ENCODE results near the gene NLRC3. TPM values are rescaled to one million over a fixed set of nuclear protein-coding genes. Genes with fewer than 3 reads are reported as not detected.
A peak's percentile ranks its signal among the peaks of the same experiment; 100 is the strongest.
"Not testable (repeated sequence)": the region's sequence is repeated elsewhere in the genome, so short reads cannot be mapped to it uniquely, and the experiment has no call there.

The NLRC3 gene
- total and polyA plus RNA-seq, 3 experiments from 2014 or later, result 20.5 to 49.8 (median 21.3) TPM

DNA sequence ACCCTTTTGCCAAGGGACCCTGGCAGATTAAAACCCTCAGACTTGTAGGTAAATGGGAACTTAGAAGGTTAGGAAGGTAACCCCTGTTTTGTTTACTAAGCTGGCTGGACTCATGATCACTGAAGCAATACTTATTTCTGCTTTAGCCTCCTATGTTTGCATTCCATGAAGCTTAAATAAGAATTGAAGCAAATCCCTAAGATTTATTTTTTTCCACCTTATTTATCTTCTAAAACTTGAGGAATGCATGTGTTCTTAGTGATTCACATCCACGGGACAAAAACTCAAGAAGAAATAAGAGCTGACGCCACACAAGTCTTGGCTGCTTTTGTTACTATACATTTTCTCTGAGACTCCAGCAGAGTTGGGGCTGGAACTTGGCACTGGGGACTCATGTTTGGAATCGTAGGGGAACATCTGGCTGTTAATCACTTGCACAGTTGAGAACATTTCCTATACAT is 40.9 kb downstream of the NLRC3 start:
- Mint-ChIP-seq H3K4me3 (no peak overlapping the region), H3K27me3 (peaks cover 0 to 3% of the 10 kb centered on the region in 2 donors), H3K4me1 (peaks cover 6 to 18% (median 8%) of the 10 kb centered on the region in 3 donors), H3K36me3 (peaks cover 0 to 77% (median 16%) of the 10 kb centered on the region in 3 donors), H3K27ac (peak overlapping the region in 2 of 8 donors; percentile 77 to 90), H3K9me3 (no peaks in the 10 kb centered on the region)
- H3K9me3 ChIP-seq (ENCODE audit: low read length), result no peaks in the 10 kb centered on the region
- ChIA-PET POLR2A (interaction anchor here (0.7 to 1.3 kb wide), 2 partner anchors 13 to 24 kb away, joined by 3 to 4 read pairs; no protein-coding TSS in a partner anchor), CTCF (interaction anchor here (0.9 kb wide), 1 partner anchor 17 kb away, joined by 4 read pairs; no protein-coding TSS in a partner anchor)
- no peaks in the 10 kb centered on the region for H3K27me3 ChIP-seq (ENCODE audit: insufficient read depth, low read length, poor library complexity, severe bottlenecking)
- H3K36me3 ChIP-seq (ENCODE audit: insufficient read depth, low read length), result peaks cover 9% of the 10 kb centered on the region
- no peak overlapping the region for H3K27ac ChIP-seq (ENCODE audit: low read depth, low read length)
- no peaks in the 10 kb centered on the region for H3K4me1 ChIP-seq (ENCODE audit: insufficient read depth, low read length)
- H3K4me3 ChIP-seq (ENCODE audit: low read length), result no peak overlapping the region
- DNase-seq, result no peak

DNA sequence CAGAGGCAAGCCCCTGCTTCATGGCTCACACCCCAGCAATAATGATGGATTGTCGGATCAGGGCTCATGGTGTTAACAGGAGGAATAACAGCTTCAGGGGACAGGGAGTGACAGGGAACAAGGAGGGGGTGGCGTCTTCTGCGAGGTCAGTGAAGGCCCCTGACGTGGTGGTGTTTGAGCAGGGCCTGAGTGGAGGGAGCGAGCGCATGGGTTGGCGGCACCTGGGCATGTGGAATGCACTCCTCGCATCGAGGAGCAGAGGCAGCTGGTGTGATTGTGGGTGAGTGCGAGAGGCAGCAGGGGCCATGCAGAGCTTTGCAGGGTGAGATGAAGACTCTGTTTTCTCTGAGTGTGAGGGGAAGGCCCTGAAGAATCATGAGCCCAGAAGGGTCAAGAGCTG is 43.1 kb downstream of the NLRC3 start:
- Histone ChIP-seq H3K4me1 (ENCODE audit: insufficient read depth, low read length) (no peaks in the 10 kb centered on the region), H3K4me3 (ENCODE audit: low read length) (no peak overlapping the region), H3K27me3 (ENCODE audit: insufficient read depth, low read length, poor library complexity, severe bottlenecking) (no peaks in the 10 kb centered on the region), H3K36me3 (ENCODE audit: insufficient read depth, low read length) (peaks cover 10% of the 10 kb centered on the region), H3K27ac (ENCODE audit: low read depth, low read length) (no peak overlapping the region), H3K9me3 (ENCODE audit: low read length) (no peaks in the 10 kb centered on the region)
- peak overlapping the region in 7 of 8 donors; percentile 1 to 90 (median 77) for H3K27ac Mint-ChIP-seq
- H3K4me1 Mint-ChIP-seq, result peaks cover 6 to 9% (median 8%) of the 10 kb centered on the region in 3 donors
- H3K36me3 Mint-ChIP-seq, result peaks cover 0 to 67% (median 8%) of the 10 kb centered on the region in 3 donors
- DNase-seq, result no peak
- H3K27me3 Mint-ChIP-seq, result peaks cover 0 to 3% of the 10 kb centered on the region in 2 donors
- H3K4me3 Mint-ChIP-seq, result no peak overlapping the region
- no peaks in the 10 kb centered on the region for H3K9me3 Mint-ChIP-seq
- CTCF ChIA-PET, result no interaction called here
- POLR2A ChIA-PET, result no interaction called here

DNA sequence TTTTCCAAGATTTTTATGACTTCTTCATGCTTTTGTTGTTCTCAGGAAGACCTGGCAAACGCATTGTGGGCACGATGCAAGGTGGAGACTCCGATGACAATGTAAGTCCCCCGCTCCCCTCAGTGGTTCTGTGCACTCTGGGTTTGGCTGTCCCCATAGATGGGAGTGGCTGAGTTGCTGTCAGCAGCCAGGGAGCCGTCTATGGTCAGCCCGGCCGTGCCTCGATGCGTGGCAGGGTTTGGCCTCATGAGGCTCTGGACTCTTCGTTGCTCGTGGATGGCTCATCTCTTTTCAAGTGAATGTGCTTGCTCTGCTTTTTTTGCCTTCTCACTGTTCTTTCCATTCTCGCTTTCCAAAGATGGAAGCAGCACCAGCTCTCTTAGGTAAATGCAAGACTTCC is 44.5 kb downstream of the NLRC3 start:
- Histone ChIP-seq H3K27me3 (ENCODE audit: insufficient read depth, low read length, poor library complexity, severe bottlenecking) (no peaks in the 10 kb centered on the region), H3K4me1 (ENCODE audit: insufficient read depth, low read length) (no peaks in the 10 kb centered on the region), H3K27ac (ENCODE audit: low read depth, low read length) (no peak overlapping the region), H3K9me3 (ENCODE audit: low read length) (no peaks in the 10 kb centered on the region), H3K36me3 (ENCODE audit: insufficient read depth, low read length) (peaks cover 6% of the 10 kb centered on the region), H3K4me3 (ENCODE audit: low read length) (no peak overlapping the region)
- Mint-ChIP-seq H3K27ac (peak overlapping the region in 4 of 8 donors; percentile 36 to 89 (median 60)), H3K4me3 (no peak overlapping the region), H3K9me3 (no peaks in the 10 kb centered on the region), H3K36me3 (peaks cover 5 to 72% (median 13%) of the 10 kb centered on the region in 3 donors), H3K4me1 (peaks cover 11 to 19% (median 13%) of the 10 kb centered on the region in 3 donors), H3K27me3 (peaks cover 0 to 3% of the 10 kb centered on the region in 2 donors)
- ChIA-PET CTCF (no interaction called here), POLR2A (no interaction called here)
- no peak for DNase-seq

DNA sequence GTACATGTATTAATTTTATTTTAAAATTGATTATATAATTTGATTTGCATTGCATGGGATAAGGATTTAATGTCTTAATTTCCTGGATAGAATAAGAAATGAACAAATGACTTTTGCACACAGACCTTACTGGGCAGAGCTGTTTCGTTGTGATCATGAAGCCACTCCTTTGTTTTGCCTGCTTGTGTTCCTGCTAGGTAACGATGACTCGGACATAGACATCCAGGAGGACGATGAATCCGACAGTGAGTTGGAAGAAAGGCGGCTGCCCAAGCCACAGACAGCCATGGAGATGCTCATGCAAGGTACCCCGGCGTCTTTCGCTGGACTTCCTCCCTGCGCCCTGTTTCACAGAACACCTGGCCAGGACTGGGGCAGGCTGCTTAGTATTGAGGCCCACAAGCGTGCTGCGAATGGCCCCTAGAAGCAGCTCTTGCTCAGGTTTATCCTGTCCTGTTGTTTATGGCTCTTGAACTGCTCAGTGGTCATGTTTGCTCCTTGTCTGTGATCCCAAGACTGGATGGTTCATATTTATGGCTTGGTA is 46.8 kb downstream of the NLRC3 start:
- Histone ChIP-seq H3K4me3 (ENCODE audit: low read length) (no peak overlapping the region), H3K9me3 (ENCODE audit: low read length) (no peaks in the 10 kb centered on the region), H3K27me3 (ENCODE audit: insufficient read depth, low read length, poor library complexity, severe bottlenecking) (no peaks in the 10 kb centered on the region), H3K27ac (ENCODE audit: low read depth, low read length) (no peak overlapping the region), H3K4me1 (ENCODE audit: insufficient read depth, low read length) (peaks cover 5% of the 10 kb centered on the region), H3K36me3 (ENCODE audit: insufficient read depth, low read length) (peaks cover 6% of the 10 kb centered on the region)
- no peak overlapping the region for H3K4me3 Mint-ChIP-seq
- H3K4me1 Mint-ChIP-seq, result peaks cover 14 to 24% (median 16%) of the 10 kb centered on the region in 3 donors
- peaks cover 0 to 3% of the 10 kb centered on the region in 2 donors for H3K27me3 Mint-ChIP-seq
- no peak for DNase-seq
- peaks cover 5 to 73% (median 13%) of the 10 kb centered on the region in 3 donors for H3K36me3 Mint-ChIP-seq
- no peaks in the 10 kb centered on the region for H3K9me3 Mint-ChIP-seq
- POLR2A ChIA-PET, result no interaction called here
- no peak overlapping the region for H3K27ac Mint-ChIP-seq
- CTCF ChIA-PET, result no interaction called here

DNA sequence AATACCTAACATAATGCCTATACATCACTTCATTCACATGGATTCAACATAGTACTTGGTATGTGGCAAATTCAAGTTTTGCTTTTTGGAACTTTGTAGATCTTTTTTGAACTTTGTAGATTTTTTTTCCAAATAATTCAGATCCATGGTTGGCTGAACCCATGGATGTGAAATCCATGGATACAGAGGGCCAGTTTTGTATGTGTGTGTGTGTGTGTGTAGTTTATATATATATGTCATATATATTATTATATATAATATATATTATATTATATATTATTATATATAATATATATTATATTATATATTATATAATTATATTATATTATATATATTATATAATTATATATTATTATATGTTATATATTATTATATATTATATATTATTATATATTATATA is 48.0 kb downstream of the NLRC3 start:
- peaks cover 0 to 2% of the 10 kb centered on the region in 2 donors for H3K27me3 Mint-ChIP-seq
- peaks cover 5 to 72% (median 14%) of the 10 kb centered on the region in 3 donors for H3K36me3 Mint-ChIP-seq
- Histone ChIP-seq H3K27me3 (ENCODE audit: insufficient read depth, low read length, poor library complexity, severe bottlenecking) (no peaks in the 10 kb centered on the region), H3K27ac (ENCODE audit: low read depth, low read length) (no peak overlapping the region), H3K36me3 (ENCODE audit: insufficient read depth, low read length) (peaks cover 6% of the 10 kb centered on the region), H3K4me1 (ENCODE audit: insufficient read depth, low read length) (peaks cover 5% of the 10 kb centered on the region), H3K4me3 (ENCODE audit: low read length) (no peak overlapping the region), H3K9me3 (ENCODE audit: low read length) (no peaks in the 10 kb centered on the region)
- CTCF ChIA-PET, result no interaction called here
- H3K4me1 Mint-ChIP-seq, result peaks cover 12 to 15% (median 14%) of the 10 kb centered on the region in 3 donors
- no peaks in the 10 kb centered on the region for H3K9me3 Mint-ChIP-seq
- POLR2A ChIA-PET, result no interaction called here
- DNase-seq, result no peak
- no peak overlapping the region for H3K4me3 Mint-ChIP-seq
- peak overlapping the region in 1 of 8 donors; percentile 40 for H3K27ac Mint-ChIP-seq

DNA sequence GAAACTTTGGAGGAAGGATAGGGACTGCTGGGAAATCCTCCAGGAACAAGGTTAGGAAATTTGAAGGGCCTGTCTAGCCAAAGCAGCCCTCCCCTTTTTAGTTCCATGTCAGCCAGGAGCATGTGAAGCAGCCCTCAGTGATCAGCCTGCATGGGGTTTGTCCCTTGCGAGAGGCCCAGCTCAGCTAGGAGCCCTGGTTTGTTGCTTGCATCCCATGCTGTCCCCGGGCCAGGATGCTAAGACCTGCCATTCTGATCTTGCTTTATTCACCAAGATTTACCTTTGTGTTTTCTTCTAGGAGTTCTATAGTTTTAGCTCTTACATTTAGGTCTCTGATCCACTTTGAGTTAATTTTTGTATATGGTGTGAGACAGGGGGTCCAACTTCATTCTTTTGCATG is 48.8 kb downstream of the NLRC3 start:
- no peak overlapping the region for H3K4me3 ChIP-seq (ENCODE audit: low read length)
- H3K4me1 ChIP-seq (ENCODE audit: insufficient read depth, low read length), result peaks cover 5% of the 10 kb centered on the region
- no peak for DNase-seq
- POLR2A ChIA-PET, result no interaction called here
- CTCF ChIA-PET, result no interaction called here
- H3K36me3 ChIP-seq (ENCODE audit: insufficient read depth, low read length), result peaks cover 13% of the 10 kb centered on the region
- peak overlapping the region in 1 of 8 donors; percentile 47 for H3K27ac Mint-ChIP-seq
- H3K27me3 Mint-ChIP-seq, result no peaks in the 10 kb centered on the region
- H3K9me3 Mint-ChIP-seq, result no peaks in the 10 kb centered on the region
- H3K27me3 ChIP-seq (ENCODE audit: insufficient read depth, low read length, poor library complexity, severe bottlenecking), result no peaks in the 10 kb centered on the region
- H3K4me1 Mint-ChIP-seq, result peaks cover 11 to 15% (median 11%) of the 10 kb centered on the region in 3 donors
- H3K4me3 Mint-ChIP-seq, result no peak overlapping the region
- H3K27ac ChIP-seq (ENCODE audit: low read depth, low read length), result no peak overlapping the region
- no peaks in the 10 kb centered on the region for H3K9me3 ChIP-seq (ENCODE audit: low read length)
- H3K36me3 Mint-ChIP-seq, result peaks cover 5 to 71% (median 12%) of the 10 kb centered on the region in 3 donors

DNA sequence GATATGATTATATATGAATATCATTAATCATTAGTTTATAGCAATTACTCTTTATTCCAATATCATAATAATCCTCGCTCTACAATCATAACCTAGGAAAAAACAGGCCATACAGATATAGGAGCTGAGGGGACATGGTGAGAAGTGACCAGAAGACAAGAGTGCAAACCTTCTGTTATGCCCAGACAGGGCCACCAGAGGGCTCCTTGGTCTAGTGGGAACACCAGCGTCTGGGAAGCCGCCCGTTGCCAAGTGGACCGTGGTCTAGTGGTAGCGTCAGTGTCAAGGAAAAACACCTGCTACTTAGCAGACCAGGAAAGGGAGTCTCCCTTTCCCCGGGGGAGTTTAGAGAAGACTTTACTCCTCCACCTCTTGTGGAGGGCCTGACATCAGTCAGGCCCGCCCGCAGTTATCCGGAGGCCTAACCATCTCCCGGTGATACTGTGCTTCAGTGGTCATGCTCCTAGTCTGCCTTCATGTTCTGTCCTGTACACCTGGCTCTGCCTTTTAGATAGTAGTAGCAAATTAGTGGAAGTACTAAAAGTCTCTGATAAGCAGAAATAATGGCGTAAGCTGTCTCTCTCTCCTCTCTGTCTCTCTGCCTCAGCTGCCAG is 49.9 kb downstream of the NLRC3 start:
- H3K27me3 Mint-ChIP-seq; H3K4me3 ChIP-seq (ENCODE audit: low read length); H3K9me3 ChIP-seq (ENCODE audit: low read length); H3K27me3 ChIP-seq (ENCODE audit: insufficient read depth, low read length, poor library complexity, severe bottlenecking); POLR2A ChIA-PET; H3K27ac ChIP-seq (ENCODE audit: low read depth, low read length); H3K9me3 Mint-ChIP-seq; H3K4me3 Mint-ChIP-seq; H3K4me1 ChIP-seq (ENCODE audit: insufficient read depth, low read length): not testable (repeated sequence)
- DNase-seq, result peak in 4 of 5 donors; percentile 14 to 68 (median 26)
- peaks cover 21% of the 10 kb centered on the region for H3K36me3 ChIP-seq (ENCODE audit: insufficient read depth, low read length)
- Mint-ChIP-seq H3K36me3 (peaks cover 5 to 72% (median 15%) of the 10 kb centered on the region in 3 donors), H3K27ac (peak overlapping the region in 3 of 8 donors; percentile 4 to 57 (median 48)), H3K4me1 (peaks cover 11 to 15% (median 11%) of the 10 kb centered on the region in 3 donors)
- CTCF ChIA-PET, result interaction anchor here (0.8 to 1.6 kb wide), 3 partner anchors 13 to 85 kb away, joined by 3 to 5 read pairs (median 4); partner anchors contain the start of gene SLX4

DNA sequence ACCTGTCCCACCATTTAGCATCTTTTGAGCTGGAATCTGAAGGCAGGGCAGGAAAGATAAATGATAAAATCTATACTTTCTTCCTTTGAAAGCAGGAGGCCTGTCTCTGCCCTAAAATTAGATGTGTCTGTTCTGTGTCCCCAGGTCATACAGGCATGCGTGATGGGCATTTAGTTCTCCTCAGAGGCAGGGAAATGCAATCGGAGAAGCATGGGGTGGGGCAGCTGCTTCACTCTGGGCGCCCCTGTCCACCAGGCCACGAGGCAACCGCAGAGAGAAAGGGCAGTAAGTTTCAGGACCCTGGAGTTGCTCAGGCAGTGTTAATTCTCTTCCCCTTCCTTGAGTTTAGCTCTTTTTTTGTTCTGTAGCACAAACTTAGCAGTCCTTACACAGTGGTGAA is 51.3 kb downstream of the NLRC3 start:
- Histone ChIP-seq H3K4me3 (ENCODE audit: low read length) (no peak overlapping the region), H3K9me3 (ENCODE audit: low read length) (no peaks in the 10 kb centered on the region), H3K27me3 (ENCODE audit: insufficient read depth, low read length, poor library complexity, severe bottlenecking) (no peaks in the 10 kb centered on the region), H3K36me3 (ENCODE audit: insufficient read depth, low read length) (peaks cover 22% of the 10 kb centered on the region), H3K27ac (ENCODE audit: low read depth, low read length) (no peak overlapping the region), H3K4me1 (ENCODE audit: insufficient read depth, low read length) (peaks cover 5% of the 10 kb centered on the region)
- peaks cover 11 to 15% (median 11%) of the 10 kb centered on the region in 3 donors for H3K4me1 Mint-ChIP-seq
- no peaks in the 10 kb centered on the region for H3K27me3 Mint-ChIP-seq
- H3K9me3 Mint-ChIP-seq, result no peaks in the 10 kb centered on the region
- H3K36me3 Mint-ChIP-seq, result peaks cover 5 to 67% (median 13%) of the 10 kb centered on the region in 3 donors
- ChIA-PET POLR2A (no interaction called here), CTCF (interaction anchor here (0.9 to 1.6 kb wide), 3 partner anchors 12 to 137 kb away, joined by 3 to 5 read pairs (median 5); no protein-coding TSS in a partner anchor)
- no peak for DNase-seq
- H3K4me3 Mint-ChIP-seq, result peak overlapping the region in 1 of 7 donors; percentile 33
- H3K27ac Mint-ChIP-seq, result peak overlapping the region in 3 of 8 donors; percentile 51 to 75 (median 70)

All from CD8-positive, alpha-beta memory T cell (primary cell).